IPS DF 19.7 (cell line): ENCODE results near the gene SYT8.

Source experiments
- DNase-seq: peaks from one replicate; pipeline ENCODE4 v3.0.0-alpha.2; 2013; ENCODE audit warnings: low read depth, low spot score

Gene SYT8

DNA sequence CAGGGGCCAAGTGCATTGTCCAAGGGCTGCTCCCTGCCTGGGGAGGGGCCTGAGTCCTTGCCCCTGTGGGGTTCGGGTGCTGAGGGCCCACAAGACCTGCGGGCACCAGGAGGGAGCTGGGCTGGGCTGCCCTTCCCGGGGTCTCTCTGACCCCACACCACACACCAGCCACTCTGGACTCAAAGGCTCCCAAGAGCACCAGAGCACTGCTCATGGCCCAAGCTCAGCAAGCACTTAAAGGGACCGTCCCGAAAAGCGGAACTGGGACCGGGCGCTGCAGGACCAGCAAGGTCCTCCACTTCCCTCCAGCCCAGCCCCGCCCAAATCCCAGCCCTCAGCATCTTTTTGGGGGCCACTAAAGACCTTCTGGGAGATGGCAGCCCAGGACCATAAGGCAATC, 23.4 kb downstream of the SYT8 start:
- no peak for DNase-seq

- DNase-seq = no peak
Measured at GRCh38 chr11:1858576-1858975, 23.8 kb downstream of the SYT8 start.

- DNase-seq = no peak
Measured at GRCh38 chr11:1859004-1859403, 24.2 kb downstream of the SYT8 start.

- DNase-seq = no peak
Measured at GRCh38 chr11:1860108-1860507, 25.3 kb downstream of the SYT8 start.

DNA sequence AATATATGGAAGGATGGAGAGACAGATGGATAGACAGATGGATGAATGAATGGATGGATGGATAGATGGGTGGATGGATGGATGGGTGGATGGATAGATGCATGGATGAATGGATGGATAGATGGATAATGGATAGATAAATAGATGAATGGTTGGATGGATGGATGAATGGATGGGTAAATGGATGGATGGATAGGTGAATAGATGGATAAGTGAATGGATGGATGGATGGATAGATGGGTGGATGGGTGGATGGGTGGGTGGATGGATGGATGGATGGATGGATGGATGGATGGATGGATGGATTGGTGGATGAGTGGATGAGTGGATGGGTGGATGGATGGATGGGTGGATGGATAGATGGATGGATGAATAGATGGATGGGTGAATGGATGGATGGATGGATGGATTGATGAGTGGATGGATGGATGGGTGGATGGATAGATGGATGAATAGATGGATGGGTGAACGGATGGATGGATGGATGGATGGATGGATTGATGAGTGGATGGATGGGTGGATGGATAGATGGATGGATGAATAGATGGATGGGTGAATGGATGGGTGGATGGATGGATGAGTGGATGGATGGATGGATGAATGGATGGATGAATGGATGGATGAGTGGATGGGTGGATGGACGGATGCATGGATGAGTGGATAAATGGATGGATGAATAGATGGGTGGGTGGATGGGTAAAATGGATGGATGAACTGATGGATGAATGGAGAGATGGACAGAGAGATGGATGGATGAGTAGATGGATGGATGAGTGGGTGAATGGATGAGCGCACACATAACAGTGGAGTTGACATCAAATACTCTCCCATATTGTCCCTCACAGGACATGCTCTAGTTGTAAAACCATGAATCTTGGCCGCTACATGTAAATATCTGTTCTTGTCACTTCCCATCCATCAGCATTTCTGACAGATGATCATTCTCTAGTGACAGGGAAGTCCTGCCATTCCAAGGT, 26.9 kb downstream of the SYT8 start:
- DNase-seq = no peak

GRCh38 chr11:1862588-1863351, 28.0 kb downstream of the SYT8 start:
- no peak for DNase-seq

DNA sequence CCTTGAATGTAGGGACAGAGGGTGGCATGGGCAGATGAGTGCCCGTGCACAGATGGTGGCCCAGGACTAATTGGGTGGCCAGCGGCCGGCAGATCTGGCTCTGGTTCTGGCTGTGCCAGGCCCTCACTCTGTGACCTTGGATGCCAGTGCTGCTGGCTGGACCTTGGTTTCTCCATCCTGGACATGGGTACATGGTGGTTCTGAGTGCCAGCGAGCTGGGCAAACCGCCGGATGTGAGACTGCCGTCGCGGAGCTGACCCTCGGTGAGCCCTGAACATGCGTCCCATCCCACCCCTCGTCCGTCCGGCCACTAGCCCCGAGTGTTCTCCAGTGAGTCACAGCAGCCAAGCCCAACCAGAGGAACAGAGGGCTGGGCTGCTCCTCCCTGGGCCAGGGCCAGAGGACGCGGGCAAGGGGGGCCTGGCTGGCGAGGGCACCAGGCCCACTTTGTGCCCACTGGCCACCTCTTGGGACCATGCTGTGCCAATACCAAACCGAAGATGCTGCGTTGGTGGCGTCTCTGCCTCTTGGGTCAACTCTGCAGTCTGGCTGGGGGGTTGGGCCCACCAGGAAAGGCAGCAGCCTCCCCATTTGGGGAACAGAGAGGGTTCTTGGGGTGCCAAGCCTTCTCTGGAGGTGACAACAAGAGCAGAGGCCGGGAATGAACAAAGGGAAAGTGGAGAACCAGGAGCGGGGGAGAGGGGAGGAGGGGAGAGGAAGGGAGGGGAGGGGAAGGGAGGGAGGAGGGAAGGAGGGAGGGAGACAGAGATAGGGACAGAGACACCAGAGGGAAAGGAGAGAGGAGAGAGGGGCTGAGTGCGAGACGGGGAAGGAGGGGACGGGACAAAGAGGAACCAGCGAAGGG, 28.8 kb downstream of the SYT8 start:
- DNase-seq = no peak

DNA sequence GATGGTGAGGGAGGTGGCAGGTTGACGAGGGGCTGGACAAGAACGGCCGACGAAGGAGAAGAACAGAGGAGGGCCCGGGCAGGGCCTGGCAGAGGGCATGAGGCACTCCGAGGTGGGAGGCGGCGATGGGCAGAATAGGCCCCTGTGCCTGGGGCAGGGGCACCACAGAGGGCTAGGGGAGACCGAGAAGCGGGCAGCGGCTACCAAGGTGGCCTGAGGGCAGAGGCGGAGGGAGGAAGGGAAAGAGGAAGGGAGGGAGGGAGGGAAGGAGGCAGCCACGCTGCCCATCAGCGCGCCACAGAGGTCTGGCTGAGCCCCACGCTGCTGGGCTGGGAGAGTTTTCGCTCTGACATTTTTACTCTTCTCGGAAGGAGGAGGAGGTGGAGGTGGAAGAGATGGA, 29.4 kb downstream of the SYT8 start:
- DNase-seq = no peak

DNA sequence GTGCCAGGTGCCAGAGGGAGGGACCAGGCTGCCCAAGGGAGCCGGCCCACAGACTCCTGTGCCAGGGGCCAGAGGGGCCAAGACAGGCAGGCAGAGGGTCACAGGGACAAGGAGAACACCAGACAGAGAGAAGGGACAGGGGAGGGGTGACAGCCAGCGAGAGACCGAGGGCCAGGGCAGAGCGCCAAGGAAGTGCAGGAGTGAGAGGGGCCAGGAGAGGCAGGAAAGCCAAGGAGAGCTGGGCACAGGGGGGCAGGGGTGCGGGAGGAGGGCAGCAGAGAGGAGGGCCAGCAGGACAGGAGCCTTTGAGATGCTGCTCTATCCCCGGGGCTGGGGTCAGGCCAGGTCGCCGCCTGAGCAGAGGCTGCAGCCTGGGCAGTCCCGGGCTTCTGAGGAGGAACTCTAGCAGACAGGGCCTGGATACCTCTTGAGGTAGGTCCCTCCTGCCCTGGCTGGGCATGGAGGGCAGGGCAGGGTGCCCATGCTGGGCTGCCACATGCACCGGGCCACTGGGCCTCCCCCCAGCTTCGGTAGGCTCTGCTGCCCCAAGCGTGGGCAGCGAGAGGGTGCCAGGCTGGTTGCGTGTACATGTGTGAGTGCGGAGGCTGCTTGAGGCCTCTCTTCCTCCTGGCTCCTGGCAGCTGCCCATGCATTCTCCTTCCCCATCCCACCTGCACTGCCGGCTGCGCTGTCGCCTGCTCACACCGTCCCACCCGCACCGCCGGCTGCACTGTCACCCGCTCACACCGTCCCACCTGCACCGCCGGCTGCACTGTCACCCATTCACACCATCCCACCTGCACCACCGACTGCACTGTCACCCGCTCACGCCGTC, 30.3 kb downstream of the SYT8 start:
- DNase-seq = no peak

GRCh38 chr11:1866226-1866625, 31.4 kb downstream of the SYT8 start:
- DNase-seq = no peak

DNA sequence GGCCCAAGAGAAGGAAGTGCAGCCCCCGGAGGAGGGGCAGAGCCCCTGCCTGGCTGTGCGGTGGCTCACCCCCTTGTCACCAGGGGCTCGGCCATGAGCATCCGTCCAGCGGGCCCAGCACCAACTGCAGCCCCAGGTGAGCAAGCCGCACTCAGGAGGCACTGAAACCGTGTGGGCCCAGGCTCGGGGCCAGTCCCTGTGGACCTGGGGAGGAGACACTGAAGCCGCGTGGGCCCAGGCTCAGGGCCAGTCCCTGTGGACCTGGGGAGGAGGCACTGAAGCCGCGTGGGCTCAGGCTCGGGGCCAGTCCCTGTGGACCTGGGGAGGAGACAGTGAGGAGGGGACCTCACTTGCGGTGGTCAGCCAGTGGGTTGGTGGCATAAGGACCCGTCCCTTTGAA, 32.0 kb downstream of the SYT8 start:
- DNase-seq = no peak

GRCh38 chr11:1867381-1867780, 32.6 kb downstream of the SYT8 start:
- DNase-seq = no peak

DNA sequence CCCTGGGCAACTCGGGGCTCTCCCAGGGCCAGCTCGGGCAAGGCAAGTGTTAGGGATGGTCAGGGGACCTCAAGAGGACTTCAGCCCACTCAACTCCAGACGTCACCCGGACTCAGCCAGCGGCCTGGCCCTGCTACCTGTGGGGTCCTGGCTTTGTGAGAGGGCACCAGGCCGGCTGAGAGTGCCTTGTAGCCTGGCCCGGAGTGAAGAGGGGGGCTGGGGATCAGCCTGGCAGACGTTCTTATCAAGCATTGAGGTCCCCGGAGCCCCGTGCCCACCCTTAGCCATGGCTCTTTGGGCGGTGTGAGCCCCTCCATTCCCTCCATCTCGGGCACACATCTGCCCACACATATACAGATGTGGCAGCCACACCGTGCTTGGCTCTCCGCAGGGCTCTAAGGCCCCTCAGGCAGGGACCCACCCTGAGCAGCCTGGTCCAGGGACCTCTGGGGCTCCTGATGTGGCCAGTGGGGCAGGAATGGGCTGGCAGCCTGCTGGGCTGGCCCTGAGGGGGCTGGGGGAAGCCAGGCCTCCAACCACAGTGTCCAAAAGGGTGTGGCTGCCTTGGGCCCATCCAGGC, 33.4 kb downstream of the SYT8 start:
- DNase-seq = no peak

- no peak for DNase-seq
Measured at GRCh38 chr11:1868636-1869291, 34.0 kb downstream of the SYT8 start.

GRCh38 chr11:1869427-1870325, 34.9 kb downstream of the SYT8 start:
- no peak for DNase-seq

- DNase-seq = no peak
Measured at GRCh38 chr11:1870326-1870696, 35.5 kb downstream of the SYT8 start.

GRCh38 chr11:1870721-1871466, 36.1 kb downstream of the SYT8 start:
- no peak for DNase-seq

GRCh38 chr11:1871531-1871930, 36.7 kb downstream of the SYT8 start:
- no peak for DNase-seq
